Ascending aorta (tissue), 2 donors: ENCODE results near the gene ATP9B. TPM values are rescaled to one million over a fixed set of nuclear protein-coding genes. Genes with fewer than 3 reads are reported as not detected.

Experiments
- DNase-seq, 2 donors: peaks; one replicate each; pipeline ENCODE4 v3.0.0-alpha.2; 2019; ENCODE audit warnings: low spot score in 2 of 2
- H3K27ac ChIP-seq, 2 donors: fragments of 200-600 bp; sonication (generic); one replicate each; pipeline ENCODE4 v1.5.1; 2016 to 2017; ENCODE audit warnings: mild to moderate bottlenecking in 1 of 2
- H3K27me3 ChIP-seq: fragments of 200-600 bp; sonication (generic); one replicate; pipeline ENCODE4 v1.5.1; 2017
- H3K36me3 ChIP-seq, 2 donors: fragments of 200-600 bp; sonication (generic); one replicate each; pipeline ENCODE4 v1.5.1; 2016
- H3K4me1 ChIP-seq, 2 donors: fragments of 200-600 bp; sonication (generic); one replicate each; pipeline ENCODE4 v1.5.1; 2016 to 2017; ENCODE audit warnings: mild to moderate bottlenecking in 1 of 2
- H3K4me3 ChIP-seq, 2 donors: fragments of 200-600 bp; sonication (generic); one replicate each; pipeline ENCODE4 v1.5.1; 2016 to 2017; ENCODE audit warnings: mild to moderate bottlenecking in 1 of 2
- H3K9me3 ChIP-seq, 2 donors: fragments of 200-600 bp; sonication (generic); one replicate each; pipeline ENCODE4 v1.5.1; 2016
- CTCF ChIP-seq, 3 experiments: fragments of 200-600 bp in 2 of 3; fragments of 450-650 bp in 1 of 3; sonication (generic) in 2 of 3; IDR thresholded peaks; one replicate each; pipeline ENCODE4 v1.5.1; 2016 to 2019; ENCODE audit warnings: antibody characterized with exemption in 3 of 3, mild to moderate bottlenecking in 1 of 3, moderate library complexity in 1 of 3
- intact Hi-C: fragments of 100-400 bp; cut with DNase I; formaldehyde crosslinking; loops from one replicate; pipeline ENCODE4 v1.15.1; 2023
- total RNA-seq: library from RNA; depleted of rRNA; stranded (reverse); fragments of >200 nt; gene quantifications from one replicate; pipeline ENCODE4 v1.1.0, GENCODE V29; 2016

The ATP9B gene
- total RNA-seq, 1 donor from 2014 or later, result 14.4 TPM

DNA sequence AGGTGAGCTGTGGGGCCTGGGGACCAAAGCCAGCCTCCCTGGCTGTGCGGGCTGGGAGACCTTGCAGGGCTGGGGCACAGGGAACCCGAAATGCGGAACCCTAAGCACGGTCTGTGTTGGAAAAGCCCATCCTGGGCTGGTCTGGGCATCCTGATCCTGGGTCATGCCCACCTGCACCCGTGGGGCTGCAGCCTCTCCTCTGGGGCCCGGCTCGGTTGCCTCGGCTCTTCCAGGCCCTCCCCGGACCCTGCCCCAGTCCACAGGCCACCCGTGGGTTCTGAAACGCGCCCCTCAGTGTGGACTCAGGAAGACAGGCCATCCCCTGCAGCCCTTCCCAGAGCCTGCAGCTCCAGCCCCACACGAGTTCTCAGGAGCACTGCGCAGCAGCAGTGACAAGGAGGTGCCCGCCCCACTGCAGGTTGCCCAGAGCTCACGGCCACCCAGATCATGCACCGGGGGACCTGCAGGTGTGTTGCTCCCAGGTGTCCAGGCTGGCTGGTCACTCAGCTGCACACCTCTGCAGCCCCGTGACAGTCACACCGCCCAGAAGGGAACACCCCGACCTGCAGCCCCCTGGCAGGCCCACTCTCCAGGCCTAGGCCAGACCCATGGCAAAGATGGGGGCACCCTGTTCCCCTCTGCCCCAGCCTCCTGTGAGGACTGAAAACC is 314.3 kb downstream of the ATP9B start:
- H3K27me3 ChIP-seq, result no peaks in the 10 kb centered on the region
- DNase-seq, result no peak
- H3K27ac ChIP-seq, result no peak overlapping the region
- H3K4me3 ChIP-seq, result no peak overlapping the region
- H3K9me3 ChIP-seq, result no peaks in the 10 kb centered on the region
- TF ChIP-seq CTCF (IDR thresholded peaks at IDR 0.05), result no peak
- H3K4me1 ChIP-seq, result peaks cover 0 to 2% of the 10 kb centered on the region in 2 donors
- H3K36me3 ChIP-seq, result peaks cover 0 to under 1% of the 10 kb centered on the region in 2 donors
- intact Hi-C loops, result no loop called here

DNA sequence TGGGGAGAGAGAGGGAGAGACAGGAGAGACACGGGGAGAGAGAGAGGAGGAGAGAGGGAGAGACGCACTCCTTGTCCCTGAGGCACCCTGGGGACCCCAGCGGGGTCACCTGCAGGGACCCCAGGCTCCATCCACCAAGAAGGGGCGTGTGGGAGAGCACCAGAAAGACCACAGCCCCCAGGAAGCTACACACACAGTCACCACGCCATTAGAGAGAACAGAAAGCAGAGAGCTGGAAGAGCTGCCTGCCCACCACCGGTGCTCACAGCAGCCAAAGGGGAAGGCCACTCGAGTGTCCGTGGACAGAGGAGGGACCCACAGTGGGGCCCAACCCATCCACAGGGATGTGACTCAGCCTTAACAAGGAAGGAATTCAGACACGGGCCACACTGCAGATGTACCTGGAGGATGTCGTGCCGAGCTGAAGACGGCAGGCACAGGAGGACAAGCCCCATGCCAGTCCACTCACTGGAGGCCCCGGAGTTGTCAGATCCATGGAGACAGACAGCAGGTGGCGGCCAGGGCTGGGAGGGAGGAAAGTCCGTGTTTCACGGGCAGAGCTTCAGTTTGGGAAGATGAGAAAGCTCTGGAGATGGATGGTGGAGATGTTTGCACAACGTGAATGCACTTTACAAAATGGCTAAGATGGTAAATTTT is 315.1 kb downstream of the ATP9B start:
- peaks cover 0 to under 1% of the 10 kb centered on the region in 2 donors for H3K4me1 ChIP-seq
- no peaks in the 10 kb centered on the region for H3K9me3 ChIP-seq
- intact Hi-C loops, result no loop called here
- TF ChIP-seq CTCF (IDR thresholded peaks at IDR 0.05), result no peak
- no peaks in the 10 kb centered on the region for H3K36me3 ChIP-seq
- no peaks in the 10 kb centered on the region for H3K27me3 ChIP-seq
- no peak for DNase-seq
- no peak overlapping the region for H3K27ac ChIP-seq
- no peak overlapping the region for H3K4me3 ChIP-seq

- DNase-seq, result no peak
- H3K4me1 ChIP-seq, result no peaks in the 10 kb centered on the region
- no peaks in the 10 kb centered on the region for H3K36me3 ChIP-seq
- H3K4me3 ChIP-seq, result no peak overlapping the region
- intact Hi-C loops, result no loop called here
- H3K27ac ChIP-seq, result no peak overlapping the region
- H3K9me3 ChIP-seq, result no peaks in the 10 kb centered on the region
- no peak for TF ChIP-seq CTCF (IDR thresholded peaks at IDR 0.05)
- no peaks in the 10 kb centered on the region for H3K27me3 ChIP-seq
These were observed 315.6 kb downstream of the ATP9B start for GRCh38 chr18:79384834-79385233.

DNA sequence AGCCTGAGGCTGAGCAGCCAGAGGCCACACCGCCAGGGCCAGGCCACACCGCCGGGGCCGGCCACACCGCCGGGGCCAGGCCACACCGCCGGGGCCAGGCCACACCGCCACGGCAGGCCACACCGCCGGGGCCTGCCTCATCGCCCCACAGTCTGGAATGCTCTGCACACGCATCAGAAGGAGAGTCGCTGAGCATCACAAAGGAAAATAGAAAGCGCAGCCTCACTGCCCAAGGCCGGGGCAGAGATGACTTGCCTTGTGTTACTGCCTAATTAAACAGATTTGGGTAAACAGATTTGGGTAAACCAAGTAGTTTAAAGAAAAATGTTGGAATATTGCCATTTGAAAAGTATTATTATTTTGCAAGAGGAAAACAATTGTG is 316.1 kb downstream of the ATP9B start:
- TF ChIP-seq CTCF (IDR thresholded peaks at IDR 0.05), result no peak
- Histone ChIP-seq H3K4me1 (no peaks in the 10 kb centered on the region), H3K27ac (no peak overlapping the region), H3K27me3 (no peaks in the 10 kb centered on the region), H3K36me3 (no peaks in the 10 kb centered on the region), H3K4me3 (no peak overlapping the region), H3K9me3 (no peaks in the 10 kb centered on the region)
- DNase-seq, result no peak
- intact Hi-C loops, result no loop called here

DNA sequence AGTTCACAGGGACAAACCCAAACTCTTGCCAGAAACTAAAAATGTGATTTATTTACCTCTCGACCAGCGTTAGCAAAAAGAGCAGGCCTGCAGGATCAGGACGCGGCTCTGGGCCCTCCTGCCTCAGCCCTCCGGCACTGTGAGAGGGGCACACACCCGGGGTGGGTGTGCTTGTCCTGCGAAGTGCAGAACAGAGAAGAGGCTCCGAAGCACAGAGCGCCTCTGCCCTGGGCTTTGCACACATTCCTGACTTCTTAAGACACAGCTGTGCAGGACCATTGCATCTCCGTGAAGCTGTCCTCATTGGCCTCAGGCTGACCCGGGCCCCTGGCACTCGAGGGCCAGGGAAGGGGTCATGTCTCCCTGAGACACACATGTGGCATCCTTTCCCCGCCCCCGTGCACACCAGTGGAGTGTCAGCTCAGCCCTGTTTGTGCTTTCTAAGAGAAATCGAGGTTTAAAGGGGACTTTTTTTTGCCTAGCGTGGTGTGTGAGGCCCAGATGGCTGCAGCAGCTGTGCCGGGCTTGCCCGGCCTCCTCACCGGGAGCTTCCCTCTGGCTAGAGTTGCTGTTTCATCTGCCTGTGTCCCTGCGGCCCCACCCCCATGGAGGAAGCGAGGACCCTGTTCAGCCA is 316.6 kb downstream of the ATP9B start:
- no peak overlapping the region for H3K27ac ChIP-seq
- DNase-seq, result no peak
- H3K27me3 ChIP-seq, result no peaks in the 10 kb centered on the region
- H3K4me1 ChIP-seq, result no peaks in the 10 kb centered on the region
- intact Hi-C loops, result no loop called here
- H3K4me3 ChIP-seq, result no peak overlapping the region
- no peaks in the 10 kb centered on the region for H3K9me3 ChIP-seq
- H3K36me3 ChIP-seq, result no peaks in the 10 kb centered on the region
- TF ChIP-seq CTCF (IDR thresholded peaks at IDR 0.05), result no peak
